ENCODE data around the gene EPS8.

- TF ChIP-seq TAF1 (IDR thresholded peaks at IDR 0.05; ENCODE audit: borderline replicate concordance, insufficient read depth, low read length) (no peak), POLR2AphosphoS5 (IDR thresholded peaks at IDR 0.05; ENCODE audit: low read depth, low read length) (no peak), SIN3A (IDR thresholded peaks at IDR 0.05; ENCODE audit: borderline replicate concordance, insufficient read depth, low read length) (no peak)
- TF ChIP-seq, protein P1, sequence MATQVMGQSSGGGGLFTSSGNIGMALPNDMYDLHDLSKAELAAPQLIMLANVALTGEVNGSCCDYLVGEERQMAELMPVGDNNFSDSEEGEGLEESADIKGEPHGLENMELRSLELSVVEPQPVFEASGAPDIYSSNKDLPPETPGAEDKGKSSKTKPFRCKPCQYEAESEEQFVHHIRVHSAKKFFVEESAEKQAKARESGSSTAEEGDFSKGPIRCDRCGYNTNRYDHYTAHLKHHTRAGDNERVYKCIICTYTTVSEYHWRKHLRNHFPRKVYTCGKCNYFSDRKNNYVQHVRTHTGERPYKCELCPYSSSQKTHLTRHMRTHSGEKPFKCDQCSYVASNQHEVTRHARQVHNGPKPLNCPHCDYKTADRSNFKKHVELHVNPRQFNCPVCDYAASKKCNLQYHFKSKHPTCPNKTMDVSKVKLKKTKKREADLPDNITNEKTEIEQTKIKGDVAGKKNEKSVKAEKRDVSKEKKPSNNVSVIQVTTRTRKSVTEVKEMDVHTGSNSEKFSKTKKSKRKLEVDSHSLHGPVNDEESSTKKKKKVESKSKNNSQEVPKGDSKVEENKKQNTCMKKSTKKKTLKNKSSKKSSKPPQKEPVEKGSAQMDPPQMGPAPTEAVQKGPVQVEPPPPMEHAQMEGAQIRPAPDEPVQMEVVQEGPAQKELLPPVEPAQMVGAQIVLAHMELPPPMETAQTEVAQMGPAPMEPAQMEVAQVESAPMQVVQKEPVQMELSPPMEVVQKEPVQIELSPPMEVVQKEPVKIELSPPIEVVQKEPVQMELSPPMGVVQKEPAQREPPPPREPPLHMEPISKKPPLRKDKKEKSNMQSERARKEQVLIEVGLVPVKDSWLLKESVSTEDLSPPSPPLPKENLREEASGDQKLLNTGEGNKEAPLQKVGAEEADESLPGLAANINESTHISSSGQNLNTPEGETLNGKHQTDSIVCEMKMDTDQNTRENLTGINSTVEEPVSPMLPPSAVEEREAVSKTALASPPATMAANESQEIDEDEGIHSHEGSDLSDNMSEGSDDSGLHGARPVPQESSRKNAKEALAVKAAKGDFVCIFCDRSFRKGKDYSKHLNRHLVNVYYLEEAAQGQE (IDR thresholded peaks at IDR 0.05; ENCODE audit: insufficient read depth in 1 of 2, low read depth in 2 of 2, low read length in 2 of 2) = no peak
Observed at GRCh38 chr12:15794196-15794595, 5.0 kb upstream of the EPS8 start.

Measured in PFSK-1 (cell line).